NCI-H524 treated with DMSO at 0.1 percent for 48 hours (cell line): ENCODE data around the gene COL21A1.

Source experiments
- DNase-seq: peaks from one replicate; lab custom pipeline; 2025; lab: John Stamatoyannopoulos, UW

COL21A1 gene

GRCh38 chr6:56106231-56106630, 141.1 kb downstream of the COL21A1 start:
- no peak for DNase-seq

GRCh38 chr6:56104591-56104990, 142.8 kb downstream of the COL21A1 start:
- no peak for DNase-seq

- DNase-seq = no peak
Measured at GRCh38 chr6:56102216-56102615, 145.2 kb downstream of the COL21A1 start.

GRCh38 chr6:56101141-56101553, 146.2 kb downstream of the COL21A1 start:
- DNase-seq = no peak

- DNase-seq = no peak
Measured at GRCh38 chr6:56096946-56097621, 150.3 kb downstream of the COL21A1 start.

GRCh38 chr6:56096541-56096940, 150.8 kb downstream of the COL21A1 start:
- no peak for DNase-seq

- no peak for DNase-seq
Measured at GRCh38 chr6:56093776-56094175, 153.6 kb downstream of the COL21A1 start.

GRCh38 chr6:56091159-56091869, 156.1 kb downstream of the COL21A1 start:
- DNase-seq = no peak

- no peak for DNase-seq
Measured at GRCh38 chr6:56088641-56089040, 158.7 kb downstream of the COL21A1 start.

GRCh38 chr6:56087421-56087820, 160.0 kb downstream of the COL21A1 start:
- DNase-seq = no peak

- no peak for DNase-seq
Measured at GRCh38 chr6:56079751-56080540, 167.4 kb downstream of the COL21A1 start.

GRCh38 chr6:56076033-56076432, 171.3 kb downstream of the COL21A1 start:
- no peak for DNase-seq

- DNase-seq = no peak
Measured at GRCh38 chr6:56073761-56074160, 173.6 kb downstream of the COL21A1 start.

- DNase-seq = no peak
Measured at GRCh38 chr6:56073315-56073714, 174.1 kb downstream of the COL21A1 start.

- DNase-seq = no peak
Measured at GRCh38 chr6:56072856-56073255, 174.5 kb downstream of the COL21A1 start.

- DNase-seq = no peak
Measured at GRCh38 chr6:56065408-56065807, 182.0 kb downstream of the COL21A1 start.

- no peak for DNase-seq
Measured at GRCh38 chr6:56062836-56063235, 184.5 kb downstream of the COL21A1 start.

- DNase-seq = no peak
Measured at GRCh38 chr6:56058636-56059035, 188.7 kb downstream of the COL21A1 start.

- DNase-seq = no peak
Measured at GRCh38 chr6:56055081-56055704, 192.2 kb downstream of the COL21A1 start.

- no peak for DNase-seq
Measured at GRCh38 chr6:56051202-56051598, 196.2 kb downstream of the COL21A1 start.

- peak; percentile 17 for DNase-seq
Measured at GRCh38 chr6:56050530-56051201, 196.7 kb downstream of the COL21A1 start.

GRCh38 chr6:56048601-56049000, 198.8 kb downstream of the COL21A1 start:
- no peak for DNase-seq
